GM23338 (cell line): ENCODE data around the gene RNF130. TPM values are rescaled to one million over a fixed set of nuclear protein-coding genes. Genes with fewer than 3 reads are reported as not detected.

Experiments used
- ATAC-seq: fragments of 200-7000 bp; cut with Tn5 transposase; 3 replicates; pipeline ENCODE4 v1.9.1; 2020
- DNase-seq: peaks from one replicate; pipeline ENCODE4 v3.0.0-alpha.2; 2015; ENCODE audit warnings: low spot score
- H2AFZ ChIP-seq: fragments of 200-600 bp; sonication (generic); 2 replicates; pipeline ENCODE4 v1.8.0; 2016; ENCODE audit warnings: antibody characterized with exemption, mild to moderate bottlenecking, moderate library complexity
- H3F3A ChIP-seq: fragments of 200-600 bp; sonication (generic); replicated peaks from 2 replicates; pipeline ENCODE4 v1.8.0; 2017; ENCODE audit warnings: antibody characterized with exemption, mixed run types, low read depth
- H3K27ac ChIP-seq: fragments of 200-600 bp; sonication (generic); 2 replicates; pipeline ENCODE4 v1.6.1; 2016; ENCODE audit warnings: low read depth
- H3K27me3 ChIP-seq: fragments of 200-600 bp; sonication (generic); 2 replicates; pipeline ENCODE4 v1.8.0; 2016; ENCODE audit warnings: mild to moderate bottlenecking, mixed run types, moderate library complexity; ENCODE audit not compliant: insufficient read depth
- H3K36me3 ChIP-seq: fragments of 200-600 bp; sonication (generic); 2 replicates; pipeline ENCODE4 v1.8.0; 2016; ENCODE audit warnings: mild to moderate bottlenecking; ENCODE audit not compliant: insufficient read depth
- H3K4me1 ChIP-seq: fragments of 200-600 bp; sonication (generic); 2 replicates; pipeline ENCODE4 v1.8.0; 2016; ENCODE audit warnings: mild to moderate bottlenecking, moderate library complexity; ENCODE audit not compliant: insufficient read depth
- H3K4me2 ChIP-seq: fragments of 200-600 bp; sonication (generic); 2 replicates; pipeline ENCODE4 v1.7.1; 2017; ENCODE audit warnings: mixed run types
- H3K4me3 ChIP-seq: fragments of 200-600 bp; sonication (generic); 2 replicates; pipeline ENCODE4 v1.6.1; 2016; ENCODE audit warnings: mixed run types
- H3K79me2 ChIP-seq: fragments of 200-600 bp; sonication (generic); replicated peaks from 2 replicates; pipeline ENCODE4 v1.8.0; 2017; ENCODE audit warnings: mild to moderate bottlenecking; ENCODE audit not compliant: insufficient read depth
- H3K9me2 ChIP-seq: fragments of 200-600 bp; sonication (generic); 2 replicates; pipeline ENCODE4 v1.8.0; 2017; ENCODE audit not compliant: insufficient read depth
- H4K20me1 ChIP-seq: fragments of 200-600 bp; sonication (generic); replicated peaks from 2 replicates; pipeline ENCODE4 v1.8.0; 2017; ENCODE audit warnings: mild to moderate bottlenecking; ENCODE audit not compliant: insufficient read depth
- H3K27ac Mint-ChIP-seq: 2 replicates; pipeline ENCODE4 v1.8.0; 2020; ENCODE audit warnings: inconsistent platforms, mild to moderate bottlenecking, moderate library complexity, mixed read lengths
- H3K27me3 Mint-ChIP-seq: 3 replicates; pipeline ENCODE4 v1.8.0; 2022; ENCODE audit warnings: low read depth, mild to moderate bottlenecking, moderate library complexity, mixed read lengths, inconsistent platforms; ENCODE audit not compliant: insufficient read depth, poor library complexity
- H3K36me3 Mint-ChIP-seq: 3 replicates; pipeline ENCODE4 v1.8.0; 2021; ENCODE audit warnings: low read depth, mild to moderate bottlenecking, inconsistent platforms, moderate library complexity, mixed read lengths
- H3K4me1 Mint-ChIP-seq: 3 replicates; pipeline ENCODE4 v1.8.0; 2020; ENCODE audit warnings: mild to moderate bottlenecking, inconsistent platforms, mixed read lengths
- H3K4me3 Mint-ChIP-seq: 3 replicates; pipeline ENCODE4 v1.8.0; 2021; ENCODE audit warnings: moderate library complexity, mild to moderate bottlenecking, inconsistent platforms, mixed read lengths
- H3K9me3 Mint-ChIP-seq: 3 replicates; pipeline ENCODE4 v1.8.0; 2020; ENCODE audit warnings: moderate library complexity, mild to moderate bottlenecking, inconsistent platforms, mixed read lengths
- EZH2phosphoT487 ChIP-seq: fragments of 200-600 bp; sonication (generic); IDR thresholded peaks from one replicate; pipeline ENCODE4 v1.8.1; 2018; ENCODE audit warnings: antibody characterized with exemption; ENCODE audit not compliant: unreplicated experiment
- JUNB ChIP-seq: IDR thresholded peaks from one replicate; pipeline ENCODE4 v1.6.1; 2016; ENCODE audit warnings: antibody characterized with exemption; ENCODE audit not compliant: unreplicated experiment
- NANOG ChIP-seq: IDR thresholded peaks from 2 replicates; pipeline ENCODE4 v1.6.1; 2016; ENCODE audit warnings: antibody characterized with exemption, borderline replicate concordance
- POLR2AphosphoS5 ChIP-seq: IDR thresholded peaks from 2 replicates; pipeline ENCODE4 v1.6.1; 2016; ENCODE audit warnings: antibody characterized with exemption, low read depth
- STAT1 ChIP-seq: IDR thresholded peaks from one replicate; pipeline ENCODE4 v1.6.1; 2016; ENCODE audit warnings: antibody characterized with exemption; ENCODE audit not compliant: unreplicated experiment
- ZNF114 ChIP-seq: fragments of 250-450 bp; sonication (Bioruptor Pico); IDR thresholded peaks from 2 replicates; pipeline ENCODE4 v1.5.0; 2020; ENCODE audit warnings: mild to moderate bottlenecking, moderate library complexity
- ZNF331 ChIP-seq: fragments of 250-450 bp; sonication (Bioruptor Pico); IDR thresholded peaks from 2 replicates; pipeline ENCODE4 v1.5.0; 2020; ENCODE audit warnings: low read depth, mild to moderate bottlenecking, moderate library complexity
- polyA plus RNA-seq: library from polyadenylated mRNA; unstranded; fragments of >200 nt; fragmentation: Nextera tagmentation; extraction: Ambion mirVana; gene quantifications from 2 replicates; pipeline ENCODE4 v1.2.1, GENCODE V29; 2016
- total RNA-seq: library from RNA; depleted of rRNA; stranded (reverse); fragments of >200 nt; shearing (Covaris generic); gene quantifications from 2 replicates; pipeline ENCODE4 v1.2.3, GENCODE V29; 2014
- TF ChIP-seq, protein P1 (sequence below): IDR thresholded peaks from one replicate; pipeline ENCODE4 v1.6.1; 2018; ENCODE audit warnings: antibody characterized with exemption; ENCODE audit not compliant: unreplicated experiment
- TF ChIP-seq, protein P2 (sequence below), 2 experiments: fragments of 200-600 bp in 1 of 2; sonication (generic) in 1 of 2; conservative IDR thresholded peaks; 2 replicates each; pipeline versions ENCODE4 v1.5.1 to v1.6.1; 2016 to 2017; ENCODE audit warnings: antibody characterized with exemption in 2 of 2, low read depth in 2 of 2, mild to moderate bottlenecking in 2 of 2, moderate library complexity in 1 of 2
- TF ChIP-seq, protein P3 (sequence below): fragments of 250-450 bp; sonication (Bioruptor Pico); IDR thresholded peaks from 2 replicates; pipeline ENCODE4 v1.5.0; 2020; ENCODE audit warnings: mild to moderate bottlenecking, moderate library complexity

Gene RNF130
- total and polyA plus RNA-seq, 2 experiments from 2014 or later, result 60.1 to 97.3 TPM

DNA sequence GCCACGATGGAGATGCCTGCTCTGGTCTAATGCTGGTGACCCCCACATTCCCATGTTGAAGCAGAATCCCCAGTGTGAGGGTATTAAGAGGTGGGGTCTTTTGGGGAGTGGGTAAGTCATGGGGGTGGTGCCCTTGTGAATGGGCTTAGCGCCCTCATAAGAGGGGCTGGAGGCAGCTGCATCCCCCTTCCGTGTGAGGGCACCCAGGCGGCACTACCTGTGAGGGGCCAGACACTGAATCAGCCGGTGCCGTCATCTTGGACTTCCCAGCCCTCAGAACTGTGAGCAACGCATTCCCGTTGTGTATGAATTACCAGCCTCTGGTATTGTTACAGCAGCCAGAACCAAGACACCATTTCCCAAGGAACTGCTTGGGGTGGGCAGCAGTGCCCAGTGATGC is 27.0 kb upstream of the RNF130 start:
- Mint-ChIP-seq H3K4me1 (no peaks in the 10 kb centered on the region), H3K9me3 (no peaks in the 10 kb centered on the region; the same call in 2 of the 3 replicates), H3K27me3 (peaks cover 3% of the 10 kb centered on the region), H3K4me3 (no peak overlapping the region), H3K27ac (no peak overlapping the region), H3K36me3 (no peaks in the 10 kb centered on the region; the same call in 2 of the 3 replicates)
- ATAC-seq (no peak), DNase-seq (no peak)
- no peaks in the 10 kb centered on the region for H4K20me1 ChIP-seq
- H2AFZ ChIP-seq, result no peak overlapping the region
- H3K4me2 ChIP-seq, result no peak overlapping the region
- H3F3A ChIP-seq, result no peaks in the 10 kb centered on the region
- no peaks in the 10 kb centered on the region for H3K4me1 ChIP-seq
- H3K9me2 ChIP-seq, result no peaks in the 10 kb centered on the region
- TF ChIP-seq STAT1 (no peak), JUNB (no peak), NANOG (no peak), ZNF114 (CRISPR knock-in tag) (no peak)
- no peaks in the 10 kb centered on the region for H3K79me2 ChIP-seq
- H3K36me3 ChIP-seq, result no peaks in the 10 kb centered on the region
- H3K27ac ChIP-seq, result no peak overlapping the region
- H3K27me3 ChIP-seq, result no peaks in the 10 kb centered on the region
- no peak overlapping the region for H3K4me3 ChIP-seq

DNA sequence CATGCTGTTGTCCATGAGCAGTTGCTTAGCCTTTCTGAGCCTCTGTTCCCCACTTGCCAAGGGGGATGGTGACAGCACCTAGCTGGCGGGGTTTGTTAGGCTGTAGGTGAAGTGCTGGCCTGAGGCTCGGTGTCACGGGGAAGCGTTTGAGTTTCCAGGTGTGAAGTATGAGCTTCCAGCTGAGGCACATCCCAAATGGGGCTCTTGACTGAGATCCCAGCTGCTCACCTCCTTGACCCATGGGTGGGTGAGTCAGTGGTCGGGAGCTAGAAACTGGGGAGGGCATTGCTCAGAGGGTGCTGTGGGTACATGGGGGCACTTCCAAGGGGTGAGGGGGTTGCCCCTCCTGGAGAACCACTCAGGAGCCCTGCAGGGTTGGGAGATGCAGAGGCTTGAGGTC is 26.4 kb upstream of the RNF130 start:
- Mint-ChIP-seq H3K36me3 (no peaks in the 10 kb centered on the region; the same call in 2 of the 3 replicates), H3K4me3 (no peak overlapping the region), H3K9me3 (no peaks in the 10 kb centered on the region; the same call in 2 of the 3 replicates), H3K27ac (no peak overlapping the region), H3K4me1 (0 out of 3 replicates have a peak, but pooled peaks cover 1% of the 10 kb centered on the region), H3K27me3 (peaks cover 3% of the 10 kb centered on the region)
- no peak for ATAC-seq
- DNase-seq, result no peak
- no peaks in the 10 kb centered on the region for H3K9me2 ChIP-seq
- H3K36me3 ChIP-seq, result no peaks in the 10 kb centered on the region
- H3K4me2 ChIP-seq, result no peak overlapping the region
- no peak overlapping the region for H2AFZ ChIP-seq
- no peak overlapping the region for H3K4me3 ChIP-seq
- no peak for TF ChIP-seq STAT1
- TF ChIP-seq, protein P1, sequence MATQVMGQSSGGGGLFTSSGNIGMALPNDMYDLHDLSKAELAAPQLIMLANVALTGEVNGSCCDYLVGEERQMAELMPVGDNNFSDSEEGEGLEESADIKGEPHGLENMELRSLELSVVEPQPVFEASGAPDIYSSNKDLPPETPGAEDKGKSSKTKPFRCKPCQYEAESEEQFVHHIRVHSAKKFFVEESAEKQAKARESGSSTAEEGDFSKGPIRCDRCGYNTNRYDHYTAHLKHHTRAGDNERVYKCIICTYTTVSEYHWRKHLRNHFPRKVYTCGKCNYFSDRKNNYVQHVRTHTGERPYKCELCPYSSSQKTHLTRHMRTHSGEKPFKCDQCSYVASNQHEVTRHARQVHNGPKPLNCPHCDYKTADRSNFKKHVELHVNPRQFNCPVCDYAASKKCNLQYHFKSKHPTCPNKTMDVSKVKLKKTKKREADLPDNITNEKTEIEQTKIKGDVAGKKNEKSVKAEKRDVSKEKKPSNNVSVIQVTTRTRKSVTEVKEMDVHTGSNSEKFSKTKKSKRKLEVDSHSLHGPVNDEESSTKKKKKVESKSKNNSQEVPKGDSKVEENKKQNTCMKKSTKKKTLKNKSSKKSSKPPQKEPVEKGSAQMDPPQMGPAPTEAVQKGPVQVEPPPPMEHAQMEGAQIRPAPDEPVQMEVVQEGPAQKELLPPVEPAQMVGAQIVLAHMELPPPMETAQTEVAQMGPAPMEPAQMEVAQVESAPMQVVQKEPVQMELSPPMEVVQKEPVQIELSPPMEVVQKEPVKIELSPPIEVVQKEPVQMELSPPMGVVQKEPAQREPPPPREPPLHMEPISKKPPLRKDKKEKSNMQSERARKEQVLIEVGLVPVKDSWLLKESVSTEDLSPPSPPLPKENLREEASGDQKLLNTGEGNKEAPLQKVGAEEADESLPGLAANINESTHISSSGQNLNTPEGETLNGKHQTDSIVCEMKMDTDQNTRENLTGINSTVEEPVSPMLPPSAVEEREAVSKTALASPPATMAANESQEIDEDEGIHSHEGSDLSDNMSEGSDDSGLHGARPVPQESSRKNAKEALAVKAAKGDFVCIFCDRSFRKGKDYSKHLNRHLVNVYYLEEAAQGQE, result no peak
- TF ChIP-seq ZNF114 (CRISPR knock-in tag), result no peak
- no peak for TF ChIP-seq NANOG
- no peak for TF ChIP-seq ZNF331 (CRISPR knock-in tag)
- TF ChIP-seq, protein P2, sequence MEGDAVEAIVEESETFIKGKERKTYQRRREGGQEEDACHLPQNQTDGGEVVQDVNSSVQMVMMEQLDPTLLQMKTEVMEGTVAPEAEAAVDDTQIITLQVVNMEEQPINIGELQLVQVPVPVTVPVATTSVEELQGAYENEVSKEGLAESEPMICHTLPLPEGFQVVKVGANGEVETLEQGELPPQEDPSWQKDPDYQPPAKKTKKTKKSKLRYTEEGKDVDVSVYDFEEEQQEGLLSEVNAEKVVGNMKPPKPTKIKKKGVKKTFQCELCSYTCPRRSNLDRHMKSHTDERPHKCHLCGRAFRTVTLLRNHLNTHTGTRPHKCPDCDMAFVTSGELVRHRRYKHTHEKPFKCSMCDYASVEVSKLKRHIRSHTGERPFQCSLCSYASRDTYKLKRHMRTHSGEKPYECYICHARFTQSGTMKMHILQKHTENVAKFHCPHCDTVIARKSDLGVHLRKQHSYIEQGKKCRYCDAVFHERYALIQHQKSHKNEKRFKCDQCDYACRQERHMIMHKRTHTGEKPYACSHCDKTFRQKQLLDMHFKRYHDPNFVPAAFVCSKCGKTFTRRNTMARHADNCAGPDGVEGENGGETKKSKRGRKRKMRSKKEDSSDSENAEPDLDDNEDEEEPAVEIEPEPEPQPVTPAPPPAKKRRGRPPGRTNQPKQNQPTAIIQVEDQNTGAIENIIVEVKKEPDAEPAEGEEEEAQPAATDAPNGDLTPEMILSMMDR (conservative IDR thresholded peaks at IDR 0.05; ENCODE audit: low read depth in 2 of 2), result no peak
- TF ChIP-seq, protein P3, sequence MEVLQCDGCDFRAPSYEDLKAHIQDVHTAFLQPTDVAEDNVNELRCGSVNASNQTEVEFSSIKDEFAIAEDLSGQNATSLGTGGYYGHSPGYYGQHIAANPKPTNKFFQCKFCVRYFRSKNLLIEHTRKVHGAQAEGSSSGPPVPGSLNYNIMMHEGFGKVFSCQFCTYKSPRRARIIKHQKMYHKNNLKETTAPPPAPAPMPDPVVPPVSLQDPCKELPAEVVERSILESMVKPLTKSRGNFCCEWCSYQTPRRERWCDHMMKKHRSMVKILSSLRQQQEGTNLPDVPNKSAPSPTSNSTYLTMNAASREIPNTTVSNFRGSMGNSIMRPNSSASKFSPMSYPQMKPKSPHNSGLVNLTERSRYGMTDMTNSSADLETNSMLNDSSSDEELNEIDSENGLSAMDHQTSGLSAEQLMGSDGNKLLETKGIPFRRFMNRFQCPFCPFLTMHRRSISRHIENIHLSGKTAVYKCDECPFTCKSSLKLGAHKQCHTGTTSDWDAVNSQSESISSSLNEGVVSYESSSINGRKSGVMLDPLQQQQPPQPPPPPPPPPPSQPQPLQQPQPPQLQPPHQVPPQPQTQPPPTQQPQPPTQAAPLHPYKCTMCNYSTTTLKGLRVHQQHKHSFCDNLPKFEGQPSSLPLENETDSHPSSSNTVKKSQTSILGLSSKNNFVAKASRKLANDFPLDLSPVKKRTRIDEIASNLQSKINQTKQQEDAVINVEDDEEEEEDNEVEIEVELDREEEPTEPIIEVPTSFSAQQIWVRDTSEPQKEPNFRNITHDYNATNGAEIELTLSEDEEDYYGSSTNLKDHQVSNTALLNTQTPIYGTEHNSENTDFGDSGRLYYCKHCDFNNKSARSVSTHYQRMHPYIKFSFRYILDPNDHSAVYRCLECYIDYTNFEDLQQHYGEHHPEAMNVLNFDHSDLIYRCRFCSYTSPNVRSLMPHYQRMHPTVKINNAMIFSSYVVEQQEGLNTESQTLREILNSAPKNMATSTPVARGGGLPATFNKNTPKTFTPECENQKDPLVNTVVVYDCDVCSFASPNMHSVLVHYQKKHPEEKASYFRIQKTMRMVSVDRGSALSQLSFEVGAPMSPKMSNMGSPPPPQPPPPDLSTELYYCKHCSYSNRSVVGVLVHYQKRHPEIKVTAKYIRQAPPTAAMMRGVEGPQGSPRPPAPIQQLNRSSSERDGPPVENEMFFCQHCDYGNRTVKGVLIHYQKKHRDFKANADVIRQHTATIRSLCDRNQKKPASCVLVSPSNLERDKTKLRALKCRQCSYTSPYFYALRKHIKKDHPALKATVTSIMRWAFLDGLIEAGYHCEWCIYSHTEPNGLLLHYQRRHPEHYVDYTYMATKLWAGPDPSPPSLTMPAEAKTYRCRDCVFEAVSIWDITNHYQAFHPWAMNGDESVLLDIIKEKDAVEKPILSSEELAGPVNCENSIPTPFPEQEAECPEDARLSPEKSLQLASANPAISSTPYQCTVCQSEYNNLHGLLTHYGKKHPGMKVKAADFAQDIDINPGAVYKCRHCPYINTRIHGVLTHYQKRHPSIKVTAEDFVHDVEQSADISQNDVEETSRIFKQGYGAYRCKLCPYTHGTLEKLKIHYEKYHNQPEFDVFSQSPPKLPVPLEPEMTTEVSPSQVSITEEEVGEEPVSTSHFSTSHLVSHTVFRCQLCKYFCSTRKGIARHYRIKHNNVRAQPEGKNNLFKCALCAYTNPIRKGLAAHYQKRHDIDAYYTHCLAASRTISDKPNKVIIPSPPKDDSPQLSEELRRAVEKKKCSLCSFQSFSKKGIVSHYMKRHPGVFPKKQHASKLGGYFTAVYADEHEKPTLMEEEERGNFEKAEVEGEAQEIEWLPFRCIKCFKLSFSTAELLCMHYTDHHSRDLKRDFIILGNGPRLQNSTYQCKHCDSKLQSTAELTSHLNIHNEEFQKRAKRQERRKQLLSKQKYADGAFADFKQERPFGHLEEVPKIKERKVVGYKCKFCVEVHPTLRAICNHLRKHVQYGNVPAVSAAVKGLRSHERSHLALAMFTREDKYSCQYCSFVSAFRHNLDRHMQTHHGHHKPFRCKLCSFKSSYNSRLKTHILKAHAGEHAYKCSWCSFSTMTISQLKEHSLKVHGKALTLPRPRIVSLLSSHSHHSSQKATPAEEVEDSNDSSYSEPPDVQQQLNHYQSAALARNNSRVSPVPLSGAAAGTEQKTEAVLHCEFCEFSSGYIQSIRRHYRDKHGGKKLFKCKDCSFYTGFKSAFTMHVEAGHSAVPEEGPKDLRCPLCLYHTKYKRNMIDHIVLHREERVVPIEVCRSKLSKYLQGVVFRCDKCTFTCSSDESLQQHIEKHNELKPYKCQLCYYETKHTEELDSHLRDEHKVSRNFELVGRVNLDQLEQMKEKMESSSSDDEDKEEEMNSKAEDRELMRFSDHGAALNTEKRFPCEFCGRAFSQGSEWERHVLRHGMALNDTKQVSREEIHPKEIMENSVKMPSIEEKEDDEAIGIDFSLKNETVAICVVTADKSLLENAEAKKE, result no peak
- no peak for TF ChIP-seq EZH2phosphoT487
- TF ChIP-seq POLR2AphosphoS5, result no peak
- TF ChIP-seq JUNB, result no peak
- H3K27ac ChIP-seq, result no peak overlapping the region
- H3K27me3 ChIP-seq, result no peaks in the 10 kb centered on the region
- H4K20me1 ChIP-seq, result no peaks in the 10 kb centered on the region
- no peaks in the 10 kb centered on the region for H3F3A ChIP-seq
- no peaks in the 10 kb centered on the region for H3K4me1 ChIP-seq
- H3K79me2 ChIP-seq, result no peaks in the 10 kb centered on the region
